GM12878 (cell line): ENCODE measurements around the gene IL1RL1. TPM values are rescaled to one million over a fixed set of nuclear protein-coding genes. Genes with fewer than 3 reads are reported as not detected.
A peak's percentile ranks its signal among the peaks of the same experiment; 100 is the strongest.

Experiments used
- BCL3 ChIP-seq: IDR thresholded peaks from 2 replicates; pipeline ENCODE4 v1.6.1; 2011; ENCODE audit warnings: borderline replicate concordance, low read depth, mild to moderate bottlenecking, moderate library complexity, low read length; ENCODE audit not compliant: insufficient read depth, poor library complexity, severe bottlenecking
- CBFB ChIP-seq: IDR thresholded peaks from 2 replicates; pipeline ENCODE4 v1.6.1; 2016; ENCODE audit warnings: antibody characterized with exemption, low read depth
- CBX5 ChIP-seq: sonication (generic); IDR thresholded peaks from 2 replicates; pipeline ENCODE4 v1.6.1; 2016; ENCODE audit warnings: low read depth, moderate library complexity, mild to moderate bottlenecking, inconsistent platforms
- DPF2 ChIP-seq: fragments of 450-650 bp; IDR thresholded peaks from 2 replicates; pipeline ENCODE4 v1.6.1; 2017; ENCODE audit warnings: mild to moderate bottlenecking
- FOXM1 ChIP-seq: IDR thresholded peaks from 2 replicates; pipeline ENCODE4 v1.6.1; 2012; ENCODE audit warnings: low read depth, mild to moderate bottlenecking, inconsistent platforms, low read length, moderate library complexity
- NR2F1 ChIP-seq: fragments of 450-650 bp; conservative IDR thresholded peaks from 2 replicates; pipeline ENCODE4 v1.6.1; 2017; ENCODE audit warnings: mild to moderate bottlenecking
- SPI1 ChIP-seq: IDR thresholded peaks from 2 replicates; pipeline ENCODE4 v1.6.1; 2011; ENCODE audit warnings: low read depth, mild to moderate bottlenecking, low read length, moderate library complexity, borderline replicate concordance; ENCODE audit not compliant: insufficient read depth
- TCF3 ChIP-seq: IDR thresholded peaks from 2 replicates; pipeline ENCODE4 v1.6.1; 2012; ENCODE audit warnings: low read depth, mild to moderate bottlenecking, low read length, borderline replicate concordance; ENCODE audit not compliant: insufficient read depth
- ZBED1 ChIP-seq: IDR thresholded peaks from 2 replicates; pipeline ENCODE4 v1.6.1; 2016; ENCODE audit warnings: borderline replicate concordance
- ZNF274 ChIP-seq: IDR thresholded peaks from one replicate; pipeline ENCODE4 v1.8.0; 2011; ENCODE audit not compliant: insufficient read length, insufficient read depth
- ZNF592 ChIP-seq: fragments of 450-650 bp; IDR thresholded peaks from 2 replicates; pipeline ENCODE4 v1.6.1; 2017; ENCODE audit warnings: mild to moderate bottlenecking, moderate library complexity
- polyA plus RNA-seq, 11 experiments: library from polyadenylated mRNA; depleted of rRNA in 4 of 11; unstranded in 6 of 11; stranded (reverse) in 5 of 11; fragments of >200 nt; fragmentation: Nextera tagmentation in 4 of 11; fragmentation: Illumina TruSeq in 1 of 11; extraction: Ambion mirVana in 4 of 11; extraction: Trizol in 1 of 11; gene quantifications; 1 replicate in 1 of 11; 2 replicates in 10 of 11; pipeline versions ENCODE4 v1.2.1 to v1.2.3, GENCODE V29; 2011 to 2016; ENCODE audit warnings: inconsistent platforms in 2 of 11, missing spikeins in 2 of 11, low read depth in 1 of 11
- total RNA-seq, 4 experiments: library from RNA; depleted of rRNA in 3 of 4; stranded (reverse); fragments of >200 nt in 3 of 4; fragmentation: Illumina TruSeq in 1 of 4; extraction: Trizol in 1 of 4; gene quantifications; 2 replicates each; pipeline versions ENCODE4 v1.2.1 to v1.2.3, GENCODE V29; 2013 to 2021
- TF ChIP-seq, protein P1 (sequence below): IDR thresholded peaks from 2 replicates; pipeline ENCODE4 v1.6.1; 2012; ENCODE audit warnings: improper control_type of control experiment, low read depth, low read length; ENCODE audit not compliant: insufficient replicate concordance
- TF ChIP-seq, protein P2 (sequence below): fragments of 450-650 bp; IDR thresholded peaks from 2 replicates; pipeline ENCODE4 v1.6.1; 2016; ENCODE audit warnings: mild to moderate bottlenecking
- TF ChIP-seq, protein P3 (sequence below): fragments of 450-650 bp; IDR thresholded peaks from 2 replicates; pipeline ENCODE4 v1.6.1; 2017; ENCODE audit warnings: low read depth, mild to moderate bottlenecking, moderate library complexity

Gene IL1RL1
- total and polyA plus RNA-seq, 10 of the 15 experiments (the other 5 are each of a cell fraction or from before 2014, with no cell fraction given), result 0.08 to 0.18 TPM; not detected in 8

DNA sequence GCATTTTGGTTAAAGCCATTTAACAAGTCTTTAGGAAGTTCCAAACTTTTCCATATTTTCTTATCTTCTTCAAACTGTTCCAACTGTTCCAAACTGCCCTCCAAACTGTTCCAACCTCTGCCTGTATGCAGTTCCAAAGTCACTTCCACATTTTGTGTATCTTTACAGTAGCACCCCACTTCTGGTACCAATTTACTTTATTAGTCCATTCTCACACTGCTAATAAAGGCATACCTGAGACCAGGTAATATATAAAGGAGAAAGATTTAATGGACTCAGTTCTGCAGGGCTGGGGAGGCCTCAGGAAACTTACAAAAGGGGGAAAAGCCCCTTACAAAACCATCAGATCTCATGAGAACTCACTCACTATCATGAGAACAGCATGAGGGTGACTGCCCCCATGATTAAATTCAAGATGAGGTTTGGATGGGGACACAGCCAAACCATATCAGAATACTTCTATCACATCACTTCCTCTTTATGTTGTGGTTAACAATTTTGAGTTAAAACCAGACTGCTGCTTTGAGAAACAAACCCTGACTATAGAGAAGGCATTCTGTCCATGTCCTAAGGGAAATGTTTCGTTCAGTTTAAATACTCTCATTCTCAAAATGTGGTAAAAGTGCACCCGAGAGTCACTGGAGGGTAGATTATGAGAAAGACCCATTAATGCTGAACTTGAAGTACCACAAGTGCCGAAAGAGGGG, 55.2 kb downstream of the IL1RL1 start (continued):
- TF ChIP-seq, protein P1, sequence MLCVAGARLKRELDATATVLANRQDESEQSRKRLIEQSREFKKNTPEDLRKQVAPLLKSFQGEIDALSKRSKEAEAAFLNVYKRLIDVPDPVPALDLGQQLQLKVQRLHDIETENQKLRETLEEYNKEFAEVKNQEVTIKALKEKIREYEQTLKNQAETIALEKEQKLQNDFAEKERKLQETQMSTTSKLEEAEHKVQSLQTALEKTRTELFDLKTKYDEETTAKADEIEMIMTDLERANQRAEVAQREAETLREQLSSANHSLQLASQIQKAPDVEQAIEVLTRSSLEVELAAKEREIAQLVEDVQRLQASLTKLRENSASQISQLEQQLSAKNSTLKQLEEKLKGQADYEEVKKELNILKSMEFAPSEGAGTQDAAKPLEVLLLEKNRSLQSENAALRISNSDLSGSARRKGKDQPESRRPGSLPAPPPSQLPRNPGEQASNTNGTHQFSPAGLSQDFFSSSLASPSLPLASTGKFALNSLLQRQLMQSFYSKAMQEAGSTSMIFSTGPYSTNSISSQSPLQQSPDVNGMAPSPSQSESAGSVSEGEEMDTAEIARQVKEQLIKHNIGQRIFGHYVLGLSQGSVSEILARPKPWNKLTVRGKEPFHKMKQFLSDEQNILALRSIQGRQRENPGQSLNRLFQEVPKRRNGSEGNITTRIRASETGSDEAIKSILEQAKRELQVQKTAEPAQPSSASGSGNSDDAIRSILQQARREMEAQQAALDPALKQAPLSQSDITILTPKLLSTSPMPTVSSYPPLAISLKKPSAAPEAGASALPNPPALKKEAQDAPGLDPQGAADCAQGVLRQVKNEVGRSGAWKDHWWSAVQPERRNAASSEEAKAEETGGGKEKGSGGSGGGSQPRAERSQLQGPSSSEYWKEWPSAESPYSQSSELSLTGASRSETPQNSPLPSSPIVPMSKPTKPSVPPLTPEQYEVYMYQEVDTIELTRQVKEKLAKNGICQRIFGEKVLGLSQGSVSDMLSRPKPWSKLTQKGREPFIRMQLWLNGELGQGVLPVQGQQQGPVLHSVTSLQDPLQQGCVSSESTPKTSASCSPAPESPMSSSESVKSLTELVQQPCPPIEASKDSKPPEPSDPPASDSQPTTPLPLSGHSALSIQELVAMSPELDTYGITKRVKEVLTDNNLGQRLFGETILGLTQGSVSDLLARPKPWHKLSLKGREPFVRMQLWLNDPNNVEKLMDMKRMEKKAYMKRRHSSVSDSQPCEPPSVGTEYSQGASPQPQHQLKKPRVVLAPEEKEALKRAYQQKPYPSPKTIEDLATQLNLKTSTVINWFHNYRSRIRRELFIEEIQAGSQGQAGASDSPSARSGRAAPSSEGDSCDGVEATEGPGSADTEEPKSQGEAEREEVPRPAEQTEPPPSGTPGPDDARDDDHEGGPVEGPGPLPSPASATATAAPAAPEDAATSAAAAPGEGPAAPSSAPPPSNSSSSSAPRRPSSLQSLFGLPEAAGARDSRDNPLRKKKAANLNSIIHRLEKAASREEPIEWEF, result no peak
- peak; percentile 96 for TF ChIP-seq SPI1
- no peak for TF ChIP-seq ZNF592
- TF ChIP-seq NR2F1, result peak; percentile 72
- peak; percentile 86; the same call in 1 of the 2 replicates for TF ChIP-seq FOXM1
- TF ChIP-seq CBX5, result peak; percentile 65; the same call in 1 of the 2 replicates
- no peak for TF ChIP-seq ZNF274
- no peak for TF ChIP-seq TCF3
- TF ChIP-seq CBFB, result peak; percentile 61
- peak; percentile 83; the same call in 1 of the 2 replicates for TF ChIP-seq ZBED1
- peak; percentile 62; the same call in 1 of the 2 replicates for TF ChIP-seq DPF2
- TF ChIP-seq, protein P2, sequence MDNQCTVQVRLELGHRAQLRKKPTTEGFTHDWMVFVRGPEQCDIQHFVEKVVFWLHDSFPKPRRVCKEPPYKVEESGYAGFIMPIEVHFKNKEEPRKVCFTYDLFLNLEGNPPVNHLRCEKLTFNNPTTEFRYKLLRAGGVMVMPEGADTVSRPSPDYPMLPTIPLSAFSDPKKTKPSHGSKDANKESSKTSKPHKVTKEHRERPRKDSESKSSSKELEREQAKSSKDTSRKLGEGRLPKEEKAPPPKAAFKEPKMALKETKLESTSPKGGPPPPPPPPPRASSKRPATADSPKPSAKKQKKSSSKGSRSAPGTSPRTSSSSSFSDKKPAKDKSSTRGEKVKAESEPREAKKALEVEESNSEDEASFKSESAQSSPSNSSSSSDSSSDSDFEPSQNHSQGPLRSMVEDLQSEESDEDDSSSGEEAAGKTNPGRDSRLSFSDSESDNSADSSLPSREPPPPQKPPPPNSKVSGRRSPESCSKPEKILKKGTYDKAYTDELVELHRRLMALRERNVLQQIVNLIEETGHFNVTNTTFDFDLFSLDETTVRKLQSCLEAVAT, result no peak
- TF ChIP-seq, protein P3, sequence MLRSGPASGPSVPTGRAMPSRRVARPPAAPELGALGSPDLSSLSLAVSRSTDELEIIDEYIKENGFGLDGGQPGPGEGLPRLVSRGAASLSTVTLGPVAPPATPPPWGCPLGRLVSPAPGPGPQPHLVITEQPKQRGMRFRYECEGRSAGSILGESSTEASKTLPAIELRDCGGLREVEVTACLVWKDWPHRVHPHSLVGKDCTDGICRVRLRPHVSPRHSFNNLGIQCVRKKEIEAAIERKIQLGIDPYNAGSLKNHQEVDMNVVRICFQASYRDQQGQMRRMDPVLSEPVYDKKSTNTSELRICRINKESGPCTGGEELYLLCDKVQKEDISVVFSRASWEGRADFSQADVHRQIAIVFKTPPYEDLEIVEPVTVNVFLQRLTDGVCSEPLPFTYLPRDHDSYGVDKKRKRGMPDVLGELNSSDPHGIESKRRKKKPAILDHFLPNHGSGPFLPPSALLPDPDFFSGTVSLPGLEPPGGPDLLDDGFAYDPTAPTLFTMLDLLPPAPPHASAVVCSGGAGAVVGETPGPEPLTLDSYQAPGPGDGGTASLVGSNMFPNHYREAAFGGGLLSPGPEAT, result peak; percentile 38; the same call in 1 of the 2 replicates
- TF ChIP-seq BCL3, result peak; percentile 92
